Nucleus accumbens (tissue), 56 donors: Measurements from ENCODE around the gene CASZ1.

ENCODE experiments used
- DNase-seq, 56 donors: peaks; one replicate each; lab custom pipeline; 2025; lab: John Stamatoyannopoulos, UW

CASZ1 gene

GRCh38 chr1:10681296-10682107 lies 114.9 kb downstream of the CASZ1 start:
- no peak for DNase-seq

- DNase-seq = no peak
Measured at GRCh38 chr1:10680487-10680886, 116.0 kb downstream of the CASZ1 start.

- peak in 1 of 56 donors; percentile 11 for DNase-seq
Measured at GRCh38 chr1:10679496-10680220, 116.8 kb downstream of the CASZ1 start.

GRCh38 chr1:10678852-10679251 lies 117.6 kb downstream of the CASZ1 start:
- no peak for DNase-seq

GRCh38 chr1:10678402-10678801 lies 118.0 kb downstream of the CASZ1 start:
- DNase-seq = no peak

GRCh38 chr1:10677491-10678391 lies 118.7 kb downstream of the CASZ1 start:
- peak in 1 of 56 donors; percentile 20 for DNase-seq

- no peak for DNase-seq
Measured at GRCh38 chr1:10676963-10677362, 119.5 kb downstream of the CASZ1 start.

GRCh38 chr1:10675813-10676212 lies 120.6 kb downstream of the CASZ1 start:
- DNase-seq = no peak

GRCh38 chr1:10674700-10675609 lies 121.5 kb downstream of the CASZ1 start:
- peak in 3 of 56 donors; percentile 12 to 17 (median 12) for DNase-seq

GRCh38 chr1:10674222-10674621 lies 122.2 kb downstream of the CASZ1 start:
- no peak for DNase-seq

- no peak for DNase-seq
Measured at GRCh38 chr1:10673109-10673711, 123.2 kb downstream of the CASZ1 start.

GRCh38 chr1:10672343-10673050 lies 123.9 kb downstream of the CASZ1 start:
- peak in 14 of 56 donors; percentile 5 to 64 (median 10) for DNase-seq

GRCh38 chr1:10671622-10672342 lies 124.7 kb downstream of the CASZ1 start:
- no peak for DNase-seq

- DNase-seq = no peak
Measured at GRCh38 chr1:10671090-10671489, 125.4 kb downstream of the CASZ1 start.

GRCh38 chr1:10670190-10670589 lies 126.3 kb downstream of the CASZ1 start:
- DNase-seq = no peak

- no peak for DNase-seq
Measured at GRCh38 chr1:10669570-10669969, 126.9 kb downstream of the CASZ1 start.

GRCh38 chr1:10667861-10668761 lies 128.3 kb downstream of the CASZ1 start:
- DNase-seq = no peak
